ENCODE data around the gene MKRN2OS.

DNA sequence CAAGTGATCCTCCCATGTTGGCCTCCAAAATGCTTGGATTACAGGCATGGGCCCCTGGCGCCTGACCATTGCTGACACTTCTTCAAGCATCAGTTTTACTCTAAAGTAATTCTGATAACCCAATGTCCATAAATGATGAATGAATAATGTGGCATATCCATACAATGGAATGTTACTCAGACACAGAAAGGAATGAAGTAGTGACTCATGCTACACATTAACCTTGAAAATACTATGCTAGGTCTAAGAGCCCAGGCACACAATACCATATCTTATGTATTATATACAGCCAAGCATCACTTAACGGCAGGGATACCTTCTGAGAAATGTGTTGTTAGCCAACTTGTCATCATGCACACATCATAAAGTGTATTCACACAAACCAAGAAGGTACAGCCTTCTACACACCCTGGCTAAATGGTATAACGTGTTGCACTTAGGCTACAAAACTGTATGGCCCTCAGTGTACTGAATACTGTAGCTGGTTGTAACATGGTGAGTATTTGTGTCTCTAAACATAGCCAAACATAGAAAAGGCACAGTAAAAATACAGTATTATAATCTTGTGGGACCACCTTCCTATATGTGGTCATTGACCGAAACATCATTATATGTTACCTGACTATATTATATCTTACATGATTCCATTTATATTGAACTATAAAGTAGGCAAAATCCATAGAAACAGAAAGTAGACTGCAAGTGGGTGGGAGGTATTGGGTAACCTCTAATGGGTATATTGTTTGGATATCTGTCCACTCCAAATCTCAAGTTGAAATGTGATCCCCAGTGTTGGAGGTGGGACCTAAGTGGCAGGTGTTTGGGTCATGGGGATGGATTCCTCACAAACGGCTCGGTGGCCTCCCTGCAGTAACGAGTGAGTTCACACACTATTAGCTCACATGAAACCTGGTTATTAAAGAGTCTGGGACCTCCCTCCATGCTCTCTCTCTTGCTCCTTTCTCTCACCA, 43.0 kb upstream of the MKRN2OS start:
- TF ChIP-seq, protein P1, sequence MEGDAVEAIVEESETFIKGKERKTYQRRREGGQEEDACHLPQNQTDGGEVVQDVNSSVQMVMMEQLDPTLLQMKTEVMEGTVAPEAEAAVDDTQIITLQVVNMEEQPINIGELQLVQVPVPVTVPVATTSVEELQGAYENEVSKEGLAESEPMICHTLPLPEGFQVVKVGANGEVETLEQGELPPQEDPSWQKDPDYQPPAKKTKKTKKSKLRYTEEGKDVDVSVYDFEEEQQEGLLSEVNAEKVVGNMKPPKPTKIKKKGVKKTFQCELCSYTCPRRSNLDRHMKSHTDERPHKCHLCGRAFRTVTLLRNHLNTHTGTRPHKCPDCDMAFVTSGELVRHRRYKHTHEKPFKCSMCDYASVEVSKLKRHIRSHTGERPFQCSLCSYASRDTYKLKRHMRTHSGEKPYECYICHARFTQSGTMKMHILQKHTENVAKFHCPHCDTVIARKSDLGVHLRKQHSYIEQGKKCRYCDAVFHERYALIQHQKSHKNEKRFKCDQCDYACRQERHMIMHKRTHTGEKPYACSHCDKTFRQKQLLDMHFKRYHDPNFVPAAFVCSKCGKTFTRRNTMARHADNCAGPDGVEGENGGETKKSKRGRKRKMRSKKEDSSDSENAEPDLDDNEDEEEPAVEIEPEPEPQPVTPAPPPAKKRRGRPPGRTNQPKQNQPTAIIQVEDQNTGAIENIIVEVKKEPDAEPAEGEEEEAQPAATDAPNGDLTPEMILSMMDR (IDR thresholded peaks at IDR 0.05; ENCODE audit: insufficient read depth, low read length, poor library complexity, severe bottlenecking), result no peak
- TF ChIP-seq EZH2phosphoT487 (conservative IDR thresholded peaks at IDR 0.05; ENCODE audit: low read length), result no peak

Data from SU-DHL-6 (cell line).